Stimulated activated CD8-positive, alpha-beta memory T cell treated with anti-CD3 and anti-CD28 coated beads, Interleukin-12 subunit alpha, Interleukin-12 subunit beta, amount 100 ng/mL, for 24 hours (primary cell): ENCODE results near the gene DYNC1H1.

Experiments used
- DNase-seq: peaks from one replicate; pipeline ENCODE4 v3.0.0-alpha.2; 2020; ENCODE audit errors: extremely low read depth

DYNC1H1 gene

DNA sequence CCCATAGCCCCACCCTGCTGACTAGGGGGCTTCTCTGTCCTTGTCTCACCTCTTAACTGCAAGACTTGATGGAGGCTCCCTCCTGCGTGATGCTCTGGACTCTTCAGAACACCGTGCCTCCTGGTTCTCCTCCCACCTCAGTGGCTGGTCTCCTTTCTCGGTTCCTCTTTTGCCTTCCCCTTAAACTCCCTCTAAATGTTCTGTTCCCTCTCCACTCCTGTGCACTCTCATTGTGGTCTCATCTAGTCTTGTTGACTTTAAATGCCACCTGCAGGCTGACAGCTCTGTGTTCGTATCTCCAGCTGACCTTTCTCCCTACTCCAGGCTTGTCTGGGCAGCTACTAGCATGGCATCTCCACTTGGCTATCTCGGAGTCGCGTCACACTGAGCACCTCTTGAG, 28.3 kb downstream of the DYNC1H1 start:
- DNase-seq, result no peak

DNA sequence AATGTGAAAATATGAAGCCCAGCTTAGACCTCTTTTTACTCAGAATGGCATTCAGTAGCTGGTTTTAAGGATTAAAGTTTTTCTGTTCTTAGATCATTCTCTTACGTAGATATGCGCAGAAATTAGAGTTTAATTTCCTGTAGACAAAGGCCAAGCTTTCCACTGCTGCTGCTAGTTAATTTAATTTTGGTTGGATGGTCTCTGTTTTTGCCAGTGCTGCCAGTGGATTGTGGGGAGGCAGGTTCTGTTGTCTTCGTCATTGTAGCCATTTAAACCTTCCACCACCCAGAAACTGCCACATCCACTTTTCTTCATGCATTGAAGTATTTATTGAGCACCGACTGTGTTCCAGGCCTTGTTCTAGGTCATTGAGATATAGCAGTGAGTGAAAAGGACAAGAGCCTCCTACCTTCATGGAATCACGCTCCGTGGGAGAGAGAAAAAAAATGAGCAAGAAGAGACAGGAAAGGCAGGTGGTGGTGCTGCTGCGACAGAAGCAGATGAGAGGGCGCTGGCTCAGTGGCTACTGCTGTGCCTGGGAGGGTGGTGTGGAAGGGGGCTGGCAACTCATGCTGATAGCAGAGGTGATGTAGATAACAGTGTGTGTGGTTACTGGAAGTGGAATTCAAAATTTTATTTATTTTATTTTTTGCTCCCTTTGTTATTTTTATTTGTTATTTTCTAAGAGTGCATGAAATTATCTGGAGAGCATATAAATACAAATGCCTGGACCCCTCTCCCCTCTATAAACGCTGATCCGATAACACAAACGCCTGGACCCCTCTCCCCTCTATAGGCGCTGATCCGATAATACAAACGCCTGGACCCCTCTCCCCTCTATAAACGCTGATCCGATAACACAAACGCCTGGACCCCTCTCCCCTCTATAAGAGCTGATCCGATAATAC, 33.3 kb downstream of the DYNC1H1 start:
- DNase-seq, result no peak

DNA sequence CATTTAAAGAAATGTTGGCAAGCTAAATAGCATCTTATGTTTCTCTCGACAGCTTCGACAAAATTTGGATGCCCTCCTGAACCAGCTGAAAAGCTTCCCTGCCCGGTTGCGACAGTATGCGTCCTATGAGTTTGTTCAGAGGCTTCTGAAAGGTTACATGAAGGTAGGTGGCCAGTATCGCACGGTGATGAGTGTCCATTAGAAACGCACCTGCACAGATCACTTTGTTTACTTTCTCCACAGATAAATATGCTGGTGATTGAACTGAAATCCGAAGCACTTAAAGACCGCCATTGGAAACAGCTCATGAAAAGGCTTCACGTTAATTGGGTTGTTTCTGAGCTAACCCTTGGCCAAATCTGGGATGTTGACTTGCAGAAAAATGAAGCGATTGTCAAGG, 36.5 kb downstream of the DYNC1H1 start:
- DNase-seq, result no peak

DNA sequence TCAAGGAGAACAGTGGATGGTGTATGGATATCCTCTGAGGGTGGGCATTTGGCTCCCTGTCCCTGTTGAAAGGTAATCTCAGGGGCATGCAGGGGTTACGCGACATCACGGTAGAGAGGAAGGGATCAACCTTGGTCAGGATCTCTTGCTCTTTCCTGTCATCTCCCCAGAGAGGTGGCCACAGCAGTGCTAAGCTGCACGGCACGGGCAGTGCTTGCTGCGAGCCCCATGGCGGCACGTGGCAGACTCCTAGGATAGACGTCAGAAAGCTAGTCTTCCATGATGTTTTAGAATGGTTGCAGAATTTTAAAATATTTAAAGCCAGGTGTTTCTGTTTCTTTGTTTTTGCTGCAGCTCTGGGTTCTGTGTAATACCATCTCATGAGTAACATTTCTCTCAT, 41.0 kb downstream of the DYNC1H1 start:
- no peak for DNase-seq

DNA sequence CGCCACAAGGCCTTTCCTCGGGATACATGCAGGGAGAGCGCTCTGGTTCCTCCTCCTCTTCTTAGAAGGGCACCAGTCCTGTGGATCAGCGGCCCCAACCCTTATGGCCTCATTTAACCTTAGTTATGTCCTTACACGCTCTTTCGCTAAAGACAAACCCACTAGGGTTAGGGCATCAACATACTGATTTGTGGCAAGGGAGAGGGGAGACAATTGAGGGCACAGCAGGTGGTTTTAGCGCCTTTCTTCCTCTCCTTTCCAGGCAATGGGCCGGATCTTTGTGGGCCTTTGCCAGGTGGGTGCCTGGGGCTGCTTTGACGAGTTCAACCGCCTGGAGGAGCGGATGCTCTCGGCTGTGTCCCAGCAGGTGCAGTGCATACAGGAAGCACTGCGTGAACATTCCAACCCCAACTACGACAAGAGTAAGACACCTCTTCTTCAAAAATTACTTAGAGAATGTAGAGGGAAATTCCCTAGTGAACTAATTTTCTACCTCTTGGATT, 43.6 kb downstream of the DYNC1H1 start:
- no peak for DNase-seq

DNA sequence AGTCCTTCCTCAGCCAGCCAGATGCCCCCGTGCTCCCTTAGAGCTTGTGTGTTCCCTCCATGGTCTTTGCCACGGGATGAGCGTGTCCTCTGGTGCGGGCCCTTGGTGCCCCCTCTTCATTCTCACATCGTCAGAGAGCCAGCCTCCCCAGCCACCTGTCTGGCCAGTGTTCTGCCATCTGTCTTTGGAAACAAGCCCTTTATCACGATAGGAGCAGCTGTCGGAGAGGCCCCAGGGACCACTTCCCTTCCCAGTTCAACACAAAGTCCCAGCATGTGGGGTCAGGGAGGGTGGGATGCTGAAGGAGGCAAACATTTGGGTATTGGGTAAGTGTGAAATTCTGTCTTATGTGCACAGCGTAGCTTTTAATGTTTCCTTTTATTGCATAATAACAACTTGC, 44.5 kb downstream of the DYNC1H1 start:
- DNase-seq, result no peak

DNA sequence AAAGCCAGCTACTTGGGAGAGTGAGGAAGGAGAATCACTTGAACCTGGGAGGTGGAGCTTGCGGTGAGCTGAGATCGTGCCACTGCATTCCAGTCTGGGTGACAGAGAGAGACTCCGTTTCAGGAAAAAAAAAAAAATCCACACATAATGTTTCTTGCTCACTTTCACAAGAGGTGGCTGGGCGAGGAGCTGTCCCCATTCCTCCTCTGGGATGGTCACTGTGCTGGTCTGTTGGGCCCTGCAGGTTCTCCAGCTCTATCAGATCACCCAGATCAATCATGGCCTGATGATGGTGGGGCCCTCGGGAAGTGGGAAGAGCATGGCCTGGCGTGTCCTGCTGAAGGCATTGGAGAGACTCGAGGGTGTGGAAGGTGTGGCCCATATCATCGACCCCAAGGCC, 47.3 kb downstream of the DYNC1H1 start:
- no peak for DNase-seq

DNA sequence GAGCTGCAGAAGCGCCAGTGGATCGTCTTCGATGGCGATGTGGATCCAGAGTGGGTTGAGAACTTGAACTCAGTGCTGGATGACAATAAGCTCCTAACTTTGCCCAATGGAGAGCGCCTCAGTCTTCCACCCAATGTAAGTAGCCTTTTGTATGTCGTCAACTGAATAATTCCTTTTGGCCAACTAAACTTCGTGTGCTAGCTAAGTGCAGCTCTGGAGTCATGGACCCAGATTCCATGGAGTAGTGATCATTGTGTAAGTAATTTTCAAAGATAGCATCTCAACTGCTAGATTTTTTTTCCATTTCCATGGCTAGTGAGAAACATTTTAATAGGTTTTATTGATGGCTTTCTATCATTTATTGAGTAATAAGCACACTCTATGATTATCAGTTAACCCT, 48.0 kb downstream of the DYNC1H1 start:
- no peak for DNase-seq

DNA sequence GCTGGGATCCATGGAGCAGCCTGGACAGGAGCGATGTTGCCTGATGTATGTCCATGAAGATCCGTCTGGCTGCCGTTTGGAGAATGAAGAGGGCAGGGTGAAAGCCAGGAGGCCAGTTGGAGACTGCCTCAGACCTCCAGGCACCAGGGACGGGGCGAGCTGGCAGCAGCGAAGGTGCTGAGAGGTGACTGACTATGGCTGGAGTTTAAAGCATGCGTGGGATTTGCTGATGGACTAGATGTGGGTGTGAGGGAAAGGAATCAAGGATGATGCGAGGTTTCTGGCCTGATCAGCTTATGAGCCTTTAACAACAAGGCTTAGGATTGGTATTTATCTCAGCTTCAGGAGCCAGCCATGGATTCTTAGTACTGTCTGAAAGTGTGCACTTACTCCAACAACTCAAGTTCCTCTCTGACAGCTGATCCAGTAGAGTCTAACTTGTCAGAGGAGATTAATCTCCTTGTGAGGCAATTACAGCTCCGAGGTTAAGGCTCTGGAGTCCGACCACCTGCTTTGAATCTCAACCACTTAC, 49.4 kb downstream of the DYNC1H1 start:
- DNase-seq, result no peak

DNA sequence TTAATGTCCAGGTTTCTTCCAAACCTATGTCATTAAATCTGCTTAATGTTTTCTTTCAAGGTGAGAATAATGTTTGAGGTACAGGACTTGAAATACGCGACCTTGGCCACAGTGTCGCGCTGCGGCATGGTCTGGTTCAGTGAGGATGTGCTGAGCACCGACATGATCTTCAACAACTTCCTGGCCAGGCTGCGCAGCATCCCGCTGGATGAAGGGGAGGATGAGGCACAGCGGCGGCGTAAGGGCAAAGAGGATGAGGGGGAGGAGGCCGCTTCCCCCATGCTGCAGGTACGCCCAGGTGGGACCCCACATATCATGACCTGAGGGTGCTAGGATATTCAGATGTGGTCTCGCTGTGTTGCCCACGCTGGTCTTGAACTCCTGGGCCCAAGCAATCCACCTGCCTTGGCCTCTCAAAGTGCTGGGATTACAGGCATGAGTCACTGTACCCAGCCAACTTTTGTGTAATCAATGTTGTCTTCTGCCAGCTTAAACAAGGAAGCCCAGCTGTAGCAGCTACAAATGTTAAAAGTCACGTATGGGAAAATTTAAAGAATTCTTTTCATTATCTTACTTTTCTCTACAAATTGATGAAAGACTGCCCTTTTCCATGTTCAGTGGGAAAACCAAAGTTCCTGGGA, 50.8 kb downstream of the DYNC1H1 start:
- DNase-seq, result no peak

DNA sequence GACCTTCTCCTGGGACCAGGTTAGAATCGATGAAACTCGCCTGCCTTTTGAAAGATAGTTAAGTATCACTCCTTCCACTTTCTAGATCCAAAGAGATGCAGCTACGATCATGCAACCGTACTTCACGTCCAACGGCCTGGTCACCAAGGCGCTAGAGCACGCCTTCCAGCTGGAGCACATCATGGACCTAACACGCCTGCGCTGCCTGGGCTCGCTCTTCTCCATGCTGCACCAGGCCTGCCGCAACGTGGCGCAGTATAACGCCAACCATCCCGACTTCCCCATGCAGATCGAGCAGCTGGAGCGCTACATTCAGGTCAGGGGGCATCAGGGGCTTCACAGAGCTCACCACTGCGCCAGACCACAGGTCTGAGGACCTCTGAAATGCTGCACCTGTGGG, 51.4 kb downstream of the DYNC1H1 start:
- DNase-seq, result no peak

DNA sequence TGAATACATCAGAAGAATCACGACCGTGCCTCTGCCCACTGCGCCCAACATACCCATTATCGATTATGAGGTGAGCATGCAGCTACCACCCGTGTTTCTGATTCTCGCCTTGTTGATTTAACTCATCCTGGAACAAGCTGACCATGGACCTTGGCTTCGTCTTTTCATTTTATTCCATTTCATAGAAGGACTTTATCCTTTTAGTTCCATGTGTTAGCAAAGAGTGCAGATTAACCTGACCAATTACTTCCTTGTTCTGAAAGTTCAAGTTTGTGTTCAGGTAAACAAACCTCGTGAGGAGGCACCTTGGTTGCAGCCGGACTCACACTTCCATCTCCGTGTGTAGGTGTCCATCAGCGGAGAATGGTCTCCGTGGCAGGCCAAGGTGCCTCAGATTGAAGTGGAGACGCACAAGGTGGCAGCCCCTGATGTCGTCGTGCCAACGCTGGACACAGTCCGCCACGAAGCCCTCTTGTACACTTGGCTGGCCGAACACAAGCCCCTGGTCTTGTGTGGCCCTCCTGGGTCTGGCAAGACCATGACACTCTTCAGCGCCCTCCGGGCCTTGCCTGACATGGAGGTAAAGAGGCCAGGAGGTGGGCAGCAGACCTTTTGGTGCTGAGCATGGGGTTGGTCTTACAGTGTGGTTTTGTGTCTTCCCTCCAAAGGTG, 52.2 kb downstream of the DYNC1H1 start:
- DNase-seq, result no peak

DNA sequence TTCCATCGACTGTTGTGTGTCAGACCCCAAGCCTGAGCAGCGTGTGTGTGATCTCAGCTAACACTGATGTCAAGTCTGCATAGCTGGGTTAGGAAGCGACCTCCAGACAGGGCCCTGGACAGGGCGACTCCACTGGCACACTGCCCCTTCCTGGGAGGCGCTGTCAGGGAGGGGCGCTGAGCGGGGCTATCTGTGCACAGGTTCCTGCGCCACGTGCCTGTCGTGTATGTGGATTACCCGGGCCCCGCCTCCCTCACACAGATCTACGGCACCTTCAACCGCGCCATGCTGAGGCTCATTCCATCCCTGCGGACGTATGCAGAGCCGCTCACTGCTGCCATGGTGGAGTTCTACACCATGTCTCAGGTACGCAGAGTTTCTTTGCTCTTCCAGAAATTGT, 53.9 kb downstream of the DYNC1H1 start:
- no peak for DNase-seq

DNA sequence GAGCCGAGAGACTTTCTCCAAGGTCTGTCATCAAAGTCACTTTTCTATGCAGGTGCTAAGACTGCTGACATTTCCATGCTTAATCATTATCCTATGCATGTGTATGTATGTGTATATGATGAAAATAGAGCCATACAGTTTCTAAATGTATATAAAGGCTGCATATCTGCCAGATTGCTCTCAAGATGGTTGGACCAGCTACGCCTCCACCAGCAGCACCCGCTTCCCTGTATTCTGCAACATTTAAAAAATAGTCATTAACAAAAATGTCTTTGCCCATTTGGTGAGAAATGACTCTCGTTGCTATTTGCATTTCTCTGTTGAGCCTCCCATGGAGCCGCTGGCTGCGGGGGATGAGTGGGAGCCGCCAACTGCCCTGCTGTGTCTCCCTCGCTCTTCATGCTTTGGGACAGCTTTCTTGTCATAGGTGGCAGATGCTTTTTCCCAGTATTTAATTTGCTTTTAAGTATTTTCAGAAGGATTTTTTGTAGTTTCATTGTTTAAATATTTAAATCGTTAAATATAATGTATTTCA, 54.7 kb downstream of the DYNC1H1 start:
- no peak for DNase-seq

DNA sequence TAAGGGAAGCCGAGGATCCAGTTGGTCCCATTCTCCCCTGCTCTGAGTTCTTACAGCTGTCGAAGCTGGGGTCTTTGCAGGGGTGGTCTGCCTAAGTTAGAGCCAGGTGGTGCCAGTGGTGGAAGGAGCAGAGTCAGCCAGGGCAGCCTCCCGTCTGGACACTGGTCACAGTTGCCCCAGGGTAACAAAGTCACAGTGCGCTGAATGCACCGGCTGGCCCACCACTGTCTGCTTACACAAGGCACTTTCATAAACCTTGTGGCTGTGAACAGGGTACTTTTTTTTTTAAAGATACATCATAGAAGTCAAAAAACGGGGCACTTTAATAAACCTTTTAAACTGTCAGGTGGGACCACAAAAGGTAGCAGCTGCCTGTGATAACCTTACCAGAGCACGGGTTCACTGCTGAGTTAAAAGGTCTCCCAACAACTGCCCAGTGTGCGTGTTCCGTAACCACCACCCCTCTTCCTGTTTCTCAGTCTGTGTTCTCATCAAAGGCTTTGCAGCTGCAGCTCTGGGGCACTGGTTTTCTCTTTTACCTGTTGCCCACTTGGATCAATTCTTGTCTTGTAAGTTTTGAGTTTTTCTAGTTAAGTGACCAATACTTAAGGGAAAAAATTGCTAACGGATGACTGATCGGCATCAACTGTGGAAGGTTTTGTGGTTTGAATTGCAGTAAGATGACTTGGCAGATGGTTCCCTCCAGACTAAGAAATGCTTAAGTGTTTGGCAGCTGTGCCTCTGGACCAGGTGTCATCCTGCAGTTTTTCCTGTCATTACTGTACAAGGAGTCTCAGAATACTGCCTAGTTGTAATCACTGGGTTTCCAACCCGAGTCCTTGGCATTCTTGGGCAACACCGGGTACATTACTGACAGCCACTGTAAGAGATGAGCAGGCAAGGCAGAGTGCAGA, 55.9 kb downstream of the DYNC1H1 start:
- no peak for DNase-seq

DNA sequence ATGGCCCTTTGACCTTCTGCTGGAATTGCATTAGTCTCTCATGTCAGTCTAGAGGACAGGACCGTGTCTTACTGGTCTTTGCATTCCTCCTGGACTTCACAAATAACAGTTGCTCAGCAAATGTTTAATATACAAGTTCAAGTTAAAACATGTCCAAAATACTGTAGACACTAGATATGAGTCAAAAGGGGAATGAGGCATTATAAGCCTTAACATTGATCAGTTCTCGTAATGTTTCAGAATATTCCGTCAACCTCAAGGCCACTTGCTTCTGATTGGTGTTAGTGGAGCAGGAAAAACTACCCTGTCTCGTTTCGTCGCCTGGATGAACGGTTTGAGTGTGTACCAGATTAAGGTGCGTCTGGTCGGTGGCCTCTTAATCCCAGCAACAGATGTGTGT, 62.6 kb downstream of the DYNC1H1 start:
- DNase-seq, result no peak

DNA sequence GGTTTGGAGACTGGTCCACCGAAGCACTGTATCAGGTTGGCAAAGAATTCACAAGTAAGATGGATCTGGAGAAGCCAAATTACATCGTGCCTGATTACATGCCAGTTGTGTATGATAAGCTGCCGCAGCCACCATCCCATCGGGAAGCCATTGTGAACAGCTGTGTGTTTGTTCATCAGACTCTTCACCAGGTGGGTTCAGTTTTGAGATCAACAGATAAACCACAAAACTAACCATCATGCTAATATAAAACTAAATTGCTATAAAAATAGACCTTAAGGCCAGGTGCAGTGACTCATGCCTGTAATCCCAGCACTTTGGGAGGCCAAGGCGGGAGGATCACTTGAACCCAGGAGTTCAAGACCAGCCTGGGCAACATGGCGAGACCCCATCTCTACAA, 63.6 kb downstream of the DYNC1H1 start:
- no peak for DNase-seq

DNA sequence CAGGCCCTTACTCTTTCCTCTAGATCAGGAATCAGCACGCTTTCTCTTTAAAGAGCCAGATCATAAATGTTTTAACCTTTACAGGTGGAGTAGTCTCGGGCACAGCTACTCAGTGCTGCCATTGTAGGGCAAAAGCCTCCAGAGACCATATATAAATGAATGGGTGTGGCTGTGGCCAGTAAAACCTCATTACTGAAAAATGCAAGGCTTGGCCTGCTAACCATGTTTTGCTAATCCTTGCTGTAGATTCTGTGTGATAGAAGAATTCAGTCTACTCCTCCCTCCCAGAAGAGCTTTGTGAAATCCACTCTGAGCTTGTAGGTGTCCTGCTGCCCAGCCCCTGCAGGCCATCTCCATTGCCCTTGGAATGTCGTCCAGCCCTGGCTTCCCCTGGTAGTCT, 64.4 kb downstream of the DYNC1H1 start:
- DNase-seq, result no peak

DNA sequence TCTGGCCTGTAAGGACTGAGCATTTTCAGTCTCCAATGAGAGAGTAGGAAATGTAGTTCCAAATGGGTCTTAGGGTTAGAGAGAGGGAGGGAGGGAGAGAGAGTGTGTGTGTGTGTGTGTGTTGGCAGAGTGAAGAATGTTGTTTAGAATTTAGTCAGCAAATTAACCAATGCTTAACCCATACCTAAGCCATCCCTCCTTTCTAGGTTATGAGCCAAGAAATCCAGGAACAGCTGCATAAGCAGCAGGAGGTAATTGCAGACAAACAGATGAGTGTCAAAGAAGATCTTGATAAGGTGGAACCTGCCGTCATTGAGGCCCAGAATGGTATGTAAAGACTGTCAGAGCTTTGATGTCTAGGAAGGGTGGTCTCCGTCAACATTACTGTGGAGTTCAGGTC, 65.6 kb downstream of the DYNC1H1 start:
- no peak for DNase-seq

DNA sequence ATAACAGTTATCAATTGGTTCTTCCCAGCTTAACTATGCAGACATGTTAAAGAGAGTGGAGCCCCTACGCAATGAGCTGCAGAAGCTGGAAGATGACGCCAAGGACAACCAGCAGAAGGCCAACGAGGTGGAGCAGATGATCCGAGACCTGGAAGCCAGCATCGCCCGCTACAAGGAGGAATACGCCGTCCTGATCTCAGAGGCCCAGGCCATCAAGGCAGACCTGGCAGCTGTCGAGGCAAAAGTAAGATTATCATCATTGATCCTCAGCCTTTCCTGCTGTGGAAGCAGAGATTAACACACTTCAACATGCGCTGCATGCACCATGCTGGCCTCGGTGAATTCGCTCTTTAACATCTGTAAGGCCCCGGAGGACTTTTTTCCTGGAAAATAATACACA, 68.9 kb downstream of the DYNC1H1 start:
- DNase-seq, result no peak

DNA sequence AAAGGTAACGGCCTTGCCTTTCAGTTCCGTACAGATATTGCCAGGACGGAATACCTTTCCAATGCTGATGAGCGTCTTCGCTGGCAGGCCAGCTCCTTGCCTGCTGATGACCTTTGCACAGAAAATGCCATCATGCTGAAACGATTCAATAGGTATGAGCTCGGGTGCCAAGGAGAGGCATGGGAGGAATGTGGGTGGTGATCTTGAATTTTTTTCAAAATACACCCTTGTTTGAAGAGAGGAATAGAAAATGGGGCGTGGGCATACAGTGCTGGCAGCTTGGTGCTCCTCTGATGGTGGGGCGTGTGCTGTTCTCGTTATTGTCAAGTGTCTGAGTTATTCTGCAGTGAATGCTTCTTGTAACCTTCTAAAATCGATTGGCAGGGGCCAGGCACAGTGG, 69.9 kb downstream of the DYNC1H1 start:
- DNase-seq, result no peak
